ENCODE data around the gene ADCY2.
A peak's percentile ranks its signal among the peaks of the same experiment; 100 is the strongest.

The ADCY2 gene

DNA sequence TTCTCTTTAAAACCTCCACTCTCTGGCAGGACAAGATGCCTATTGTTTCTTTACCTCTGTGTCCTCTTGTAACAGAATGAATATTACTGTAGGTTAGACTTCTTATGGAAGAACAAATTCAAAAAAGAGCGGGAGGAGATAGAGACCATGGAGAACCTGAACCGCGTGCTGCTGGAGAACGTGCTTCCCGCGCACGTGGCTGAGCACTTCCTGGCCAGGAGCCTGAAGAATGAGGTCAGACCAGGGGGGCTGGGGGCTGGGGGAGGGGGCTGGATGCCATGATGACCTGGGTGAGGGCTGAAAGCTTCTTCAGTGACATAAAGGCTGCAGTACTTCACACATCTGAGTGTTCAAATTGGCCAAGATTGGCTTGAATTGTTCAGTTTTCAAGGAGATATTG is 393.6 kb downstream of the ADCY2 start:
- DNase-seq, result no peak
- intact Hi-C loops (cut with DNase I), result no loop called here

DNA sequence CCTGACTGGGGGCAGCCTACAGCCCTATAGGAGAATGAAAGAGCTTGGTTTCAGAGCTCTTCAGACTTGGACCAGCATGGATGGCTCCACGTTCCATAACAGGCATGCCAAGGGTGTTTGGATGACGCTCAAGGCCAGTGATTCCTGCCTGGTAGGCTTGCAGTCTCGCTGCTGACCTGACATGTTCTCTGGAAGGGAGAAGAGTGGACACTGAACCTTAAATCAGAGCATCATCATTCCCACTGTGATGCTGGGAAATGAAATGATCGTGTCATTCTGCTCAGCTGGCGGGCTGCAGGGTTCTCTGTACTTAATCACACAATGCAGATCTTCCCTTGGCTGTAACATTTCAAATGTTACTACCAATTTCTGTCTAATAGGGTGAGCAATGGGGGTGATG is 398.0 kb downstream of the ADCY2 start:
- intact Hi-C loops (cut with DNase I), result no loop called here
- DNase-seq, result peak in 4 of 42 donors; percentile 13 to 55 (median 23)

DNA sequence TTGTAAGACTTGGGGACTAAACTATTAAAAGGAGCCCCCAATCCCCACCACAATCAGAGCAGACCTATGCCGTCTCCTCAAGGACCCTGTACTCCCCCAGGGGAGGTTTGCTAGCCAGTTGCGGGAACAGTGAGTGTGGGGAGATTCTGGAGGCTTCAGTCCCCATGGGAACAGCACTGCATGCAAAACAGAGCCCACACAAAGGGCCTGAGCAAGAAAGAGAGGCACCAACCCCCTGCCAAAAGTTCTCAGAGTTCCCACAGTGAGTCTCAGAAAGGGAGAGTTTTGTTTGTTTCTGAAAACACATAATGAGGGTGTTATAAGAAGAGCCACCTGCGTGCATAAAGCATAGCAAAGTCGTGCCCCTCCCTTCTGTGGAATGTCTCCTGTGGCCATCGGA is 398.4 kb downstream of the ADCY2 start:
- intact Hi-C loops (cut with DNase I), result no loop called here

GRCh38 chr5:7794823-7795222 is 398.9 kb downstream of the ADCY2 start:
- intact Hi-C loops (cut with DNase I), result no loop called here
- no peak for DNase-seq

More for the DNA sequence above, 398.4 kb downstream of the ADCY2 start:
- DNase-seq, result peak in 25 of 42 donors; percentile 10 to 70 (median 45)

GRCh38 chr5:7795306-7795705 is 399.4 kb downstream of the ADCY2 start:
- DNase-seq, result peak in 41 of 42 donors; percentile 13 to 82 (median 53)

GRCh38 chr5:7801891-7802614 is 406.1 kb downstream of the ADCY2 start:
- peak in 24 of 42 donors; percentile 12 to 76 (median 45) for DNase-seq
- intact Hi-C loops (cut with DNase I), result no loop called here

More at GRCh38 chr5:7795306-7795705, 399.4 kb downstream of the ADCY2 start:
- intact Hi-C loops (cut with DNase I), result no loop called here

DNA sequence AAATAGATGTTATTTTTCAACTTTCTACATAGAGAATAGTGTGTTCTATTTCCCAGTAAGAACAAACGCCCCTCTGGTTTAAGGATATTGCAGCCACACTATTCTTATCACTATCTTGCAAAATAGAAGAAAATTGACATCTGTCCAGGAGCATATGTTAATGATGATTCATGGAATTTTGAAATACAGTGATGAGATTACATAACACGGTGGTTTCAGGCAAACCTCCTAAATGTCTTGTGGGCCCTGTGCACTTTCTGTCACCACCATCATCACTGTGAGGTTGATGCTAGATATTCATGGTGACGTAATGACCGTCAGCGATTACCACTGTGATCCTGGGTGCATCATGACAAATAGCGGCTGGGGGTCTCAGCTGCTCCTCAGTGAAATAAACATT is 406.9 kb downstream of the ADCY2 start:
- no peak for DNase-seq
- intact Hi-C loops (cut with DNase I), result no loop called here

DNA sequence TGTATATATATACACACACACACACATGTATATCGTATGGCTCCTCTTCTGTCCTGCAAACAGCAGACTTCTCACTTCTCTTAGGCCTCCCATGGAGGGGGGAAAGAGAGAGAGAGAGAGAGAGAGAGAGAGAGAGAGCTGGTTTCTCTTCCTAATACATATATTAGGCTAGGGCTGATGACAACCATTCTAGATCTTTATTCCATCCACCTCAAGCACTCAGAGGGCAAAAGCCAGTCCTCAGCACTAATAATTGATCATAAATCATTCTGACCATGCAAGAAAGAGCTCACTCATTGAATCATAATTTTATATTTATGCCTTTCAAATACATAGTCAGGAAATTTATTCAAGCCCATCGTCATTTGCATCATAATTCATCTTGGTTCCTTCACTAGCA is 408.0 kb downstream of the ADCY2 start:
- intact Hi-C loops (cut with DNase I), result no loop called here
- no peak for DNase-seq

- intact Hi-C loops (cut with DNase I), result no loop called here
- no peak for DNase-seq
Measured at GRCh38 chr5:7805379-7805778, 409.4 kb downstream of the ADCY2 start.

GRCh38 chr5:7808998-7809397 is 413.1 kb downstream of the ADCY2 start:
- DNase-seq, result no peak
- intact Hi-C loops (cut with DNase I), result no loop called here

GRCh38 chr5:7811715-7812114 is 415.8 kb downstream of the ADCY2 start:
- intact Hi-C loops (cut with DNase I), result no loop called here
- no peak for DNase-seq

GRCh38 chr5:7813007-7813406 is 417.1 kb downstream of the ADCY2 start:
- DNase-seq, result no peak
- intact Hi-C loops (cut with DNase I), result no loop called here

DNA sequence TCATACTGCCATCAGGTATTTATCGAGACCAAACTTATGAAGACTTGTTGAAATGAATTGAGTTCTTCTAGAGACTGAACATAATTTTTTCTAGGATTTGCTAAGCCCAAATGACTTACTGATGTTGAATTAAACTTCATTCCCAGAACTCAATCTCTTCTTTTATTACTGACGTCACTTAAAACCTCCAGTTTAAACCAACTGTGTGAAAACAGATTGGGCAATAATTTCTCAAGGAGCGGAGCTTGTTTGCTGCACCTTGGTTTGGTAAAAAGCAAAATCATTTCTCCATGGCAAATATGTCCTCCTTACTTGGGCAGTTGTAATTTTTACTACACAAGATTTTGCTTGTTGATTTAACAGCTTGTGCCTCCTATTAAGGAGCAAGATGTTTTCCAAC is 417.6 kb downstream of the ADCY2 start:
- intact Hi-C loops (cut with DNase I), result no loop called here
- no peak for DNase-seq

- intact Hi-C loops (cut with DNase I), result no loop called here
- no peak for DNase-seq
Measured at GRCh38 chr5:7814816-7815215, 418.9 kb downstream of the ADCY2 start.

DNA sequence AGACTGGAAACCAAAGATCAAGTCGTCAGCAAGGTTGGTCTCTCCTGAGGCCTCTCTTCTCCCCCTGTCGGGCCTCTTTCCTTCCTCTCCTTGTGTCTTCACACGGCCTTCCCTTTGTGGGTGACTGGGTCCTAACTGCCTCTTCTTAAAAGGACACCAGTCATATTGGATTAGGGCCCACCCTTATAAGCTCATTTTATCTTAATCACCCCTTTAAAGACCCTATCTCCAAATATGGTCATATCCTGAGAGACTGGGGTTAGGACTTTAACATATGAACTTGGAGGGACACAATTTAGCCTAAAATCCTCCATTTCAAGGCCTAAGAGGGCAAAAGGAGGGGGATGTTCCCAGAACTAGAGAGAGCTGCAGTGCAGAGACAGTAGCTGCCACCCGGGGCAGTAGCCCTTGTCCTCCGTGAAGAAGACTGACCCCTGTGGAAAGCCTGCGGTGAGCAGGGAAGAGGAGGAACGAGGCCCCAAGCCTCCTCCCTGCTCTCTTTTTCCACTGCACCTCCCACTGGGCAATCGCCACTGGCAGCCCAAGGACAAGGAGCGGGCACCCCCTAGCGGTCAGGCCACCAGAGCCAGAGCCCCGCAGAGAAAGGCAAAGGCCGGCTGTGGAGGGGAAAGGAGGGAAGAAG is 420.1 kb downstream of the ADCY2 start:
- intact Hi-C loops (cut with DNase I), result no loop called here
- peak; percentile 54 to 90 (median 81) for DNase-seq

DNA sequence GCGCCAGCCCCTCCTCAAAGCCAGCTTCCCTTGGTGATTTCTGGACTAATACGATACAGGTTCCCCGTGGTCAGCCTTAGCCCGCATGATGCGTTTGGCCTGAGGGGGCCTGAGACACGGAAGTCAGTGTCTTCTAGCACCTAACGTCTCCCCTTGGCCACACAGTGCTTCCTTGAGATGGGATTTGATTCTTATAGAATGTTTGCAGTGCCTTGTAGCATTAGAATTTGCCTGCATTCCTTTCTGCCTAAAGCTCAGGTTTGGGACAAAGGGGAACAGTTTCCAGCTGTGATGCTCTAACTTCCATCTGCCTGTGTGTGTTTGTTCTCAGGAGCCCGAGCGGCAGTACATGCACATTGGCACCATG is 420.6 kb downstream of the ADCY2 start:
- intact Hi-C loops (cut with DNase I), result no loop called here
- DNase-seq, result no peak

DNA sequence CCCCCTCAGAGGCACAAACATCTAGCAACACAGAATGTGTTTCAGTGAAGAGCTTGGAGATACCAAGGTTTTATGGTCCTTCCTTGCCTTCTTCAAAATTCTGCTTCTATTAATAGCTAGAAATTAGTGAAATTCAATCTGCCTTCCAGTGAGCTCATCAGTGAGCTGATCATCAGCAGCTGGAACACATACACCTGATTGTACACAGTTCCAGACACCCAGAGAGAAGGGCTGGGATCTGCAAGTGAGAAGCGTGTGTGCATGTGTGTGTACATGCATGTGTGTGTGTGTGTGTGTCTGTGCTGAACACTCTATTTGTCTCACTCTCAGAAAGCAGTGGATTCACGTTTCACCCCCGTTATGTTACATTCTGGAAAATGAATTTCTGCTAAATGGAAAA is 426.5 kb downstream of the ADCY2 start:
- intact Hi-C loops (cut with DNase I), result no loop called here
- DNase-seq, result no peak

DNA sequence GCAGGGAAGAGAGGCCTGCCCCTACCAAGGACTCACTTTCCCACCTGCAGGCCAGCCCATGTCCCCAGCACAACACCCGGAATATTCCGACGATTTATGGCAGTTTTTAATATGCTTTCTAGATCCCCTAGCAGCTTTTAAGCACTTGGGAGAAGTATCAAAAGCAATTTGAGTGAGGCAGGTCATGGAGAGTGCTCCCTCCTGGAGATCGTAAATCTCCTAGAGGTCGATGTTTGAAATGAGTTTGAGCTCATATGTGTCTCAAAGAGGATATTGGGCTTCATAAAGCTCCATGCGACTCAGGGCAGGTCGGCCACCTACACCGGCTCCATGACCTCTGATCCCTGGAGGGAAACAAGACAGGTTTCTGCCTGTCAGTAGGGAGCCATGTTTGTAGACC is 427.7 kb downstream of the ADCY2 start:
- intact Hi-C loops (cut with DNase I), result no loop called here
- DNase-seq, result no peak

GRCh38 chr5:7824995-7825394 is 429.1 kb downstream of the ADCY2 start:
- intact Hi-C loops (cut with DNase I), result no loop called here
- DNase-seq, result no peak

GRCh38 chr5:7825630-7826029 is 429.7 kb downstream of the ADCY2 start:
- intact Hi-C loops (cut with DNase I), result no loop called here
- DNase-seq, result no peak

- intact Hi-C loops (cut with DNase I), result no loop called here
Measured at GRCh38 chr5:7827610-7828009, 431.7 kb downstream of the ADCY2 start.

More at GRCh38 chr5:7827610-7828009, 431.7 kb downstream of the ADCY2 start:
- peak in 1 of 42 donors; percentile 28 for DNase-seq
